Tibial nerve (tissue), 3 donors: ENCODE measurements around the gene TCEAL4.

Source experiments
- CTCF ChIP-seq, 5 experiments: fragments of 200-600 bp in 3 of 5; fragments of 450-650 bp in 2 of 5; sonication (generic) in 3 of 5; IDR thresholded peaks; one replicate each; pipeline ENCODE4 v1.5.1; 2016 to 2019; ENCODE audit warnings: antibody characterized with exemption in 5 of 5, mild to moderate bottlenecking in 3 of 5, moderate library complexity in 2 of 5
- POLR2A ChIP-seq, 2 donors: fragments of 450-650 bp; IDR thresholded peaks; one replicate each; pipeline ENCODE4 v1.6.1; 2017; ENCODE audit warnings: antibody characterized with exemption in 2 of 2, mild to moderate bottlenecking in 2 of 2, moderate library complexity in 2 of 2

- TF ChIP-seq CTCF (IDR thresholded peaks at IDR 0.05) (no peak), POLR2A (IDR thresholded peaks at IDR 0.05) (no peak)
These were observed 45.8 kb downstream of the TCEAL4 start for GRCh38 chrX:103631145-103631544.
